Astrocyte of the hippocampus (primary cell): ENCODE data around the gene MAP2K5.

Experiments used
- DNase-seq: peaks from one replicate; pipeline ENCODE4 v3.0.0; 2011; ENCODE audit warnings: low read depth, low spot score

MAP2K5 gene

GRCh38 chr15:67805008-67805665 lies 262.6 kb downstream of the MAP2K5 start:
- no peak for DNase-seq

GRCh38 chr15:67805666-67806516 lies 263.4 kb downstream of the MAP2K5 start:
- no peak for DNase-seq

- no peak for DNase-seq
These were observed 264.0 kb downstream of the MAP2K5 start for GRCh38 chr15:67806536-67806935.

GRCh38 chr15:67807141-67807540 lies 264.6 kb downstream of the MAP2K5 start:
- DNase-seq: no peak

- no peak for DNase-seq
These were observed 265.3 kb downstream of the MAP2K5 start for GRCh38 chr15:67807836-67808235.

GRCh38 chr15:67808821-67809220 lies 266.3 kb downstream of the MAP2K5 start:
- no peak for DNase-seq

GRCh38 chr15:67809441-67809840 lies 266.9 kb downstream of the MAP2K5 start:
- no peak for DNase-seq

- DNase-seq: no peak
These were observed 267.4 kb downstream of the MAP2K5 start for GRCh38 chr15:67809866-67810265.

GRCh38 chr15:67812241-67812644 lies 269.7 kb downstream of the MAP2K5 start:
- peak; percentile 22 for DNase-seq

GRCh38 chr15:67813104-67813634 lies 270.7 kb downstream of the MAP2K5 start:
- DNase-seq: no peak

GRCh38 chr15:67815036-67815592 lies 272.6 kb downstream of the MAP2K5 start:
- DNase-seq: no peak

GRCh38 chr15:67816668-67817067 lies 274.2 kb downstream of the MAP2K5 start:
- DNase-seq: no peak

- DNase-seq: no peak
These were observed 276.0 kb downstream of the MAP2K5 start for GRCh38 chr15:67818464-67818863.

GRCh38 chr15:67819636-67820035 lies 277.1 kb downstream of the MAP2K5 start:
- DNase-seq: no peak

GRCh38 chr15:67820122-67820991 lies 277.9 kb downstream of the MAP2K5 start:
- no peak for DNase-seq

- peak; percentile 83 for DNase-seq
These were observed 278.7 kb downstream of the MAP2K5 start for GRCh38 chr15:67820992-67821783.

- DNase-seq: no peak
These were observed 279.4 kb downstream of the MAP2K5 start for GRCh38 chr15:67821784-67822440.

GRCh38 chr15:67822537-67823313 lies 280.2 kb downstream of the MAP2K5 start:
- DNase-seq: no peak
